ENCODE data around the gene CCDC190. TPM values are rescaled to one million over a fixed set of nuclear protein-coding genes. Genes with fewer than 3 reads are reported as not detected.

Gene CCDC190
- total and polyA plus RNA-seq, 10 donors: not detected

DNA sequence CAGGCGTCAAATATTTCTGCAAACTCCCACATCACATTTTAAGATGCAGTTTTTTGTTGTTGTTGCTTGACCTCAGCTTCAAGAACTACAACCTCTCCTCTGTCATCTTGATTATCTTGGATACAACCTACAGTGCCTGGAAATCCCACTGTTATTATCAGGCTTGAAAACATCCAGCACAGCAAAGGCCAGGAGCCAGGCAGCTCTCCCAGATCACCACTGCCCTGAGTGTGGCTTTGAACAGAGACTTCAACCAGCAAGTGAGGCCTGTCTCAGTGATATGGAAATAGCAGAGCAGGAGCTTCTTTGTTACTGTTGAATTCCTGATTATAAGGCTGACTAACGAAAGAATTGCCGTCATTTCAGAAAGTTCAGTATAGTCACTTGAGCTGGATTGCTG lies 28.5 kb downstream of the CCDC190 start:
- 61 to 96% (median 85%) methylated on average over 3 of the region's 3 CpGs for WGBS, 5 donors
- intact Hi-C loops (cut with DNase I; ENCODE audit: low total_unique reads): no loop called here

GRCh38 chr1:162829268-162829667 lies 31.7 kb downstream of the CCDC190 start:
- intact Hi-C loops (cut with DNase I; ENCODE audit: low total_unique reads): no loop called here
- H3K27me3 ChIP-seq (replicated peaks in 1 of 7): peaks cover 0 to 18% (median 0%) of the 10 kb centered on the region in 7 donors
- TF ChIP-seq POLR2A (IDR thresholded peaks at IDR 0.05) (no peak), POLR2AphosphoS5 (IDR thresholded peaks at IDR 0.05) (no peak)
- TF ChIP-seq, protein P1, sequence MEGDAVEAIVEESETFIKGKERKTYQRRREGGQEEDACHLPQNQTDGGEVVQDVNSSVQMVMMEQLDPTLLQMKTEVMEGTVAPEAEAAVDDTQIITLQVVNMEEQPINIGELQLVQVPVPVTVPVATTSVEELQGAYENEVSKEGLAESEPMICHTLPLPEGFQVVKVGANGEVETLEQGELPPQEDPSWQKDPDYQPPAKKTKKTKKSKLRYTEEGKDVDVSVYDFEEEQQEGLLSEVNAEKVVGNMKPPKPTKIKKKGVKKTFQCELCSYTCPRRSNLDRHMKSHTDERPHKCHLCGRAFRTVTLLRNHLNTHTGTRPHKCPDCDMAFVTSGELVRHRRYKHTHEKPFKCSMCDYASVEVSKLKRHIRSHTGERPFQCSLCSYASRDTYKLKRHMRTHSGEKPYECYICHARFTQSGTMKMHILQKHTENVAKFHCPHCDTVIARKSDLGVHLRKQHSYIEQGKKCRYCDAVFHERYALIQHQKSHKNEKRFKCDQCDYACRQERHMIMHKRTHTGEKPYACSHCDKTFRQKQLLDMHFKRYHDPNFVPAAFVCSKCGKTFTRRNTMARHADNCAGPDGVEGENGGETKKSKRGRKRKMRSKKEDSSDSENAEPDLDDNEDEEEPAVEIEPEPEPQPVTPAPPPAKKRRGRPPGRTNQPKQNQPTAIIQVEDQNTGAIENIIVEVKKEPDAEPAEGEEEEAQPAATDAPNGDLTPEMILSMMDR (IDR thresholded peaks at IDR 0.05 in 8 of 11, conservative IDR thresholded peaks at IDR 0.05 in 3 of 11): no peak
- H3K4me1 ChIP-seq: no peaks in the 10 kb centered on the region
- no peak overlapping the region for H3K4me3 ChIP-seq
- H3K27ac ChIP-seq: no peak overlapping the region
- H3K36me3 ChIP-seq: no peaks in the 10 kb centered on the region
- H3K9me3 ChIP-seq: no peaks in the 10 kb centered on the region
- no peak for DNase-seq
- 90 to 96% (median 93%) methylated on average over 1 of the region's 1 CpG for WGBS, 5 donors

More for the DNA sequence above, 28.5 kb downstream of the CCDC190 start:
- Histone ChIP-seq H3K27ac (no peak overlapping the region), H3K9me3 (peaks cover 0 to 4% (median 0%) of the 10 kb centered on the region in 8 donors), H3K36me3 (no peaks in the 10 kb centered on the region), H3K27me3 (replicated peaks in 1 of 7) (peaks cover 0 to 3% (median 0%) of the 10 kb centered on the region in 7 donors), H3K4me3 (no peak overlapping the region), H3K4me1 (no peaks in the 10 kb centered on the region)
- TF ChIP-seq POLR2A (IDR thresholded peaks at IDR 0.05) (no peak), POLR2AphosphoS5 (IDR thresholded peaks at IDR 0.05) (no peak)
- TF ChIP-seq, protein P1 (IDR thresholded peaks at IDR 0.05 in 8 of 11, conservative IDR thresholded peaks at IDR 0.05 in 3 of 11): no peak
- DNase-seq: no peak

DNA sequence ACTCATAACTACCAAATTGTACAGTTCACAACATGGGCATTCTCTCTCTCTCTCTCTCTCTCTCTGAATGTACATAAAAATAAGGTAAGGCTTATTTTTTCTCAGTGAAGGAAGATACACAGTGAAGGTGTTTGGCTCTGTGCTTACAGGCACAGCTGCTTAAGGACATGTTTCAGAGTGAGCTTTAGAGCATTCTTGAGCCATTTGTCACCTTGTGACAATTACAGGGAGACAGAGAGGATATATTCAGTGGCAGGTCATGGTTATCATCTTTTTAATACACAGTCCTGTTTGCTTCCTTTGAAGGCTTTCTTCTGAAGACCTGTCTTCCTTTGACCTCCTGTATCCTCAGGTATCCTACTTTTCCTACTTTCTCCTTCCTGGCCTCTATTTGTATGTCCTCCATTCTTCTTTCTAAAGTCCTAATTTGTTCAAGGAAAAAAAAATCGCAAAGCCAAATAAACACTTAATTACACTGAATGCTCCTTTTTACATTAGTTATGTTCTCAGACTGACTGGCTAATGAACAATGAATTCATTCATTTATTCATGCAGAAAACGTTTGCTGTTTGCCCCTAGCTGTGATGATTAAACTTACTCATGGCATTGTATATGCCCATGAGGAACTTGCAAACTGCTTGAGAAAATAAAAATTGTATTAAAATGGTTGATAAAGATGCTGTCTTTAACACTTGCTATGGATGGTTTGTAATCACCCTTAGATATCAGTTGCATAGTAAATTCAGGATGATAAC lies 37.0 kb downstream of the CCDC190 start:
- no peak for DNase-seq
- Histone ChIP-seq H3K4me1 (peaks cover 3 to 13% (median 9%) of the 10 kb centered on the region in 6 donors), H3K27ac (no peak overlapping the region), H3K4me3 (no peak overlapping the region), H3K9me3 (no peaks in the 10 kb centered on the region), H3K27me3 (replicated peaks in 1 of 7) (peaks cover 0 to 38% (median 13%) of the 10 kb centered on the region in 7 donors), H3K36me3 (no peaks in the 10 kb centered on the region)
- TF ChIP-seq, protein P1 (IDR thresholded peaks at IDR 0.05 in 8 of 11, conservative IDR thresholded peaks at IDR 0.05 in 3 of 11): no peak
- TF ChIP-seq POLR2A (IDR thresholded peaks at IDR 0.05) (no peak), POLR2AphosphoS5 (IDR thresholded peaks at IDR 0.05) (no peak)
- whole genome bisulfite sequencing, 5 donors: 63 to 80% (median 64%) methylated on average over 2 of the region's 2 CpGs
- intact Hi-C loops (cut with DNase I; ENCODE audit: low total_unique reads): no loop called here

DNA sequence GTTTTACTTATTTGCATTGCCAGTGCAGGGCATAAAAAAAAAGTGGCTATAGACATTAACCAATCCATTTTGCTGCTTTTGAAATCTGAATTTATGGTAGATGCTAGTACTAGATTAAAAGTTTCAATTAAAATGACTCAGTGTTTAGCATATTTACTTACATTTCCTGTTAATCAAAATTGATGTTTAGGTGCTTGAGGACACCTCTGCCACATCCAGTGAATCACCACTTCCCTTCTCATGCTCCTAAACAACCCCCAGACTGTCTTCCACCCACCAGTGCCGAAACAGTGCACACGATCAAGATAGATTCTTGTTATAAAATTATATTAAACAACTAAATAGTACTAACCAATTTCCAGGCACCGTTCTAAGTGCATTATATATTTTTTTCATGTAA lies 37.7 kb downstream of the CCDC190 start:
- no peak for TF ChIP-seq POLR2A (IDR thresholded peaks at IDR 0.05)
- TF ChIP-seq, protein P1 (IDR thresholded peaks at IDR 0.05 in 8 of 11, conservative IDR thresholded peaks at IDR 0.05 in 3 of 11): no peak
- TF ChIP-seq POLR2AphosphoS5 (IDR thresholded peaks at IDR 0.05): no peak
- peaks cover 0 to 38% (median 13%) of the 10 kb centered on the region in 7 donors for H3K27me3 ChIP-seq (replicated peaks in 1 of 7)
- 76 to 89% (median 81%) methylated on average over 3 of the region's 3 CpGs for WGBS, 5 donors

More for the DNA sequence above, 37.7 kb downstream of the CCDC190 start:
- Histone ChIP-seq H3K36me3 (no peaks in the 10 kb centered on the region), H3K4me3 (no peak overlapping the region), H3K27ac (no peak overlapping the region), H3K9me3 (no peaks in the 10 kb centered on the region), H3K4me1 (peaks cover 3 to 13% (median 9%) of the 10 kb centered on the region in 6 donors)
- DNase-seq: no peak
- intact Hi-C loops (cut with DNase I; ENCODE audit: low total_unique reads): no loop called here

All from spleen (tissue), 11 donors.